B cell (primary cell): ENCODE measurements around the gene OR11G2. TPM values are rescaled to one million over a fixed set of nuclear protein-coding genes. Genes with fewer than 3 reads are reported as not detected.

Source experiments
- ATAC-seq: fragments of 200-7000 bp; cut with Tn5 transposase; one replicate; pipeline ENCODE4 v1.10.0; 2021; ENCODE audit warnings: low read depth, mild to moderate bottlenecking, moderate number of reproducible peaks, moderate library complexity
- CTCF ChIA-PET: fragments of 350-600 bp; sonication (Branson Sonifier 250); formaldehyde crosslinking; loops from one replicate; lab custom pipeline; 2021; ENCODE audit warnings: antibody characterized with exemption, inconsistent platforms; lab: Charles Lee
- POLR2A ChIA-PET: fragments of 350-600 bp; sonication (Branson Sonifier 250); formaldehyde crosslinking; loops from one replicate; lab custom pipeline; 2021; ENCODE audit warnings: antibody characterized with exemption; lab: Charles Lee
- DNase-seq: peaks from one replicate; pipeline ENCODE4 v3.0.0; 2013
- H2AFZ ChIP-seq: 2 replicates; pipeline ENCODE4 v1.6.1; 2012; ENCODE audit warnings: mild to moderate bottlenecking, low read depth, low read length; ENCODE audit not compliant: insufficient read depth, poor library complexity, severe bottlenecking
- H3K27ac ChIP-seq, 2 donors: 1 replicate in 1 of 2; 2 replicates in 1 of 2; pipeline ENCODE4 v1.5.1; 2012 to 2013; ENCODE audit warnings: low read length in 2 of 2, mild to moderate bottlenecking in 2 of 2, moderate library complexity in 1 of 2
- H3K27me3 ChIP-seq, 4 experiments: fragments of 200-600 bp in 1 of 4; sonication (generic) in 1 of 4; replicated peaks in 1 of 4; 1 replicate in 2 of 4; 2 replicates in 2 of 4; pipeline versions ENCODE4 v1.6.1 to v1.7.0; 2013 to 2016; ENCODE audit warnings: low read length in 3 of 4, mild to moderate bottlenecking in 2 of 4, mixed read lengths in 1 of 4, moderate library complexity in 1 of 4; ENCODE audit not compliant: insufficient read depth in 4 of 4, control insufficient read depth in 3 of 4; ENCODE audit errors: control extremely low read depth in 1 of 4
- H3K36me3 ChIP-seq, 2 experiments: replicated peaks in 1 of 2; 1 replicate in 1 of 2; 2 replicates in 1 of 2; pipeline versions ENCODE4 v1.6.1 to v1.7.1; 2013; ENCODE audit warnings: low read length in 1 of 2; ENCODE audit not compliant: insufficient read depth in 2 of 2, control insufficient read depth in 1 of 2; ENCODE audit errors: control extremely low read depth in 1 of 2, extremely low read depth in 1 of 2
- H3K4me1 ChIP-seq, 2 donors: fragments of 200-600 bp in 1 of 2; sonication (generic) in 1 of 2; 1 replicate in 1 of 2; 2 replicates in 1 of 2; pipeline versions ENCODE4 v1.5.1 to v1.6.1; 2013 to 2017; ENCODE audit warnings: low read length in 2 of 2; ENCODE audit not compliant: control insufficient read depth in 2 of 2, insufficient read depth in 2 of 2
- H3K4me2 ChIP-seq: replicated peaks from 2 replicates; pipeline ENCODE3; 2012; ENCODE audit warnings: mild to moderate bottlenecking, low read depth, low read length; ENCODE audit not compliant: poor library complexity, severe bottlenecking
- H3K4me3 ChIP-seq, 5 experiments: fragments of 200-600 bp in 1 of 5; sonication (generic) in 1 of 5; 1 replicate in 3 of 5; 2 replicates in 2 of 5; pipeline versions ENCODE4 v1.5.1 to v1.7.0; 2011 to 2016; ENCODE audit warnings: low read length in 4 of 5, mild to moderate bottlenecking in 4 of 5, low read depth in 2 of 5, control low read depth in 1 of 5, moderate library complexity in 1 of 5; ENCODE audit not compliant: insufficient read depth in 1 of 5; ENCODE audit errors: control extremely low read depth in 1 of 5, extremely low read depth in 1 of 5
- H3K79me2 ChIP-seq: fragments of 200-600 bp; sonication (generic); one replicate; pipeline ENCODE4 v1.6.0; 2016; ENCODE audit warnings: low read length; ENCODE audit not compliant: control insufficient read depth, insufficient read depth
- H3K9ac ChIP-seq: fragments of 200-600 bp; sonication (generic); 2 replicates; pipeline ENCODE4 v1.6.1; 2017; ENCODE audit warnings: mild to moderate bottlenecking, low read length, moderate library complexity
- H3K9me3 ChIP-seq, 3 donors: one replicate each; pipeline versions ENCODE4 v1.6.1 to v1.7.1; 2013; ENCODE audit warnings: low read length in 2 of 3; ENCODE audit not compliant: control insufficient read depth in 2 of 3, insufficient read depth in 1 of 3; ENCODE audit errors: control extremely low read depth in 1 of 3
- H4K20me1 ChIP-seq: 2 replicates; pipeline ENCODE4 v1.6.0; 2012; ENCODE audit warnings: mild to moderate bottlenecking, low read length; ENCODE audit not compliant: insufficient read depth, control insufficient read depth, poor library complexity, severe bottlenecking
- H3K27ac Mint-ChIP-seq: one replicate; pipeline ENCODE4 v1.8.0; 2021; ENCODE audit warnings: mixed read lengths
- H3K27me3 Mint-ChIP-seq: one replicate; pipeline ENCODE4 v1.8.0; 2021; ENCODE audit warnings: mixed read lengths
- H3K4me1 Mint-ChIP-seq: one replicate; pipeline ENCODE4 v1.8.0; 2021; ENCODE audit warnings: mixed read lengths
- H3K4me3 Mint-ChIP-seq: one replicate; pipeline ENCODE4 v1.8.0; 2021; ENCODE audit warnings: mixed read lengths
- H3K9me3 Mint-ChIP-seq: one replicate; pipeline ENCODE4 v1.8.0; 2022; ENCODE audit warnings: mixed read lengths; ENCODE audit not compliant: insufficient read depth
- CTCF ChIP-seq: fragments of 200-600 bp; IDR thresholded peaks from one replicate; pipeline ENCODE4 v1.8.0; 2022; ENCODE audit warnings: antibody characterized with exemption, mild to moderate bottlenecking
- EZH2 ChIP-seq: IDR thresholded peaks from 2 replicates; pipeline ENCODE4 v1.6.1; 2012; ENCODE audit warnings: borderline replicate concordance, low read depth, mild to moderate bottlenecking, moderate library complexity, low read length; ENCODE audit not compliant: insufficient read depth, poor library complexity, severe bottlenecking
- WGBS: methylation state at CpG from one replicate; pipeline ENCODE4 v1.1.5; 2013; ENCODE audit warnings: missing lambda C conversion rate; ENCODE audit not compliant: insufficient coverage; 5-methylcytosine and 5-hydroxymethylcytosine counted together
- intact Hi-C: fragments of 100-400 bp; cut with micrococcal nuclease; formaldehyde crosslinking; loops from one replicate; pipeline ENCODE4 v1.10.0; 2022
- polyA plus RNA-seq: library from polyadenylated mRNA; depleted of rRNA; stranded (reverse); fragments of >200 nt; gene quantifications from 2 replicates; pipeline ENCODE4 v1.2.3, GENCODE V29; 2012
- total RNA-seq, 2 donors: library from RNA; stranded (reverse); fragments of 120-200 nt in 1 of 2; gene quantifications; 1 replicate in 1 of 2; 2 replicates in 1 of 2; pipeline versions ENCODE4 v1.2.3 to v1.2.4, GENCODE V29; 2013 to 2022

Gene OR11G2
- total and polyA plus RNA-seq, 2 donors (not counting 1 experiment from before 2014, with no cell fraction given) = not detected

DNA sequence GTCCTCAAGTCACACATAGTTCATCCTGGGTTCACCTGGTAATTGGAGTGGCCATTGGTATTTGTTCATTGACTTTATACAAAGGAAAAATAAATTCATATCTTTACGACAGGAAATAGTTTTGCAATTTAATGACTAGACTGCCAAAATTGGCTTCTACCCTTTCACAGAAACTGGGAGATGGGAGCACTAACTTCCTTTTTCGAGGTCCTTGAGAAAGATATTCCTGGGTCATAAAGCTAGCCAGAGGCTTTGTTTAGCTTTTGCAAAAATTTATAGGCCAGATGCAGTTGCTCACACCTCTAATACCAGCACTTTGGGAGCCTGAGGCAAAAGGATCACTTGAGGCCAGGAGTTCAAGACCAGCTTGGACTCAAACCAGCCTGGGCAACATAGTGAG is 10.2 kb upstream of the OR11G2 start:
- intact Hi-C loops = no loop called here
- no peak for DNase-seq

DNA sequence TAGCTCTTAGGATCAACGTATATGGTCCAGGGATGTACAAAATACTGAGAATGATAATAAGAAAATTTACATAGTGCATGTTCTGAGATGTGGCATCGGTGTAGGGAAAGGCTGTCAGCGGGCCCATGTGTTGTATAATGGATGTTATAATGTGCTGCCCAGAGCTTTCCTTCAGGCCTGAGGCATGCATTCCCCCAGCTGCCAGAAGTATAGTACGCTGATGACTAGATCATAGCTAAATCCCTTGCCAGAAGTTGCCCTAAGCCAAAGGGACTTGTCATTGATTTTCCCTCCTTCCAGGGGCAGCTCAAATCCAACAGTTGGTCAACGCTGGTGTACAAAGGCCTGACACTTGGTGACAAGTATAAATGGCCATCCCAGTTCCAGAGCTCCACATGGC is 6.5 kb upstream of the OR11G2 start:
- H3K4me1 ChIP-seq = no peaks in the 10 kb centered on the region
- no peak overlapping the region for H3K4me3 Mint-ChIP-seq
- no peaks in the 10 kb centered on the region for H3K36me3 ChIP-seq
- H3K79me2 ChIP-seq = no peaks in the 10 kb centered on the region
- 77% methylated on average over 5 of the region's 5 CpGs for WGBS
- CTCF ChIA-PET = no interaction called here
- H3K27me3 ChIP-seq = no peaks in the 10 kb centered on the region
- H3K9me3 ChIP-seq = no peaks in the 10 kb centered on the region
- no peaks in the 10 kb centered on the region for H3K9me3 Mint-ChIP-seq
- peaks cover 24% of the 10 kb centered on the region for H3K27me3 Mint-ChIP-seq
- peaks cover 1% of the 10 kb centered on the region for H3K4me1 Mint-ChIP-seq
- H4K20me1 ChIP-seq = no peaks in the 10 kb centered on the region
- DNase-seq = no peak
- H3K27ac Mint-ChIP-seq = no peak overlapping the region
- intact Hi-C loops = no loop called here
- no peak for TF ChIP-seq CTCF
- no peak for TF ChIP-seq EZH2
- H3K4me2 ChIP-seq = no peak overlapping the region
- H2AFZ ChIP-seq = no peak overlapping the region
- H3K27ac ChIP-seq = no peak overlapping the region
- no peak overlapping the region for H3K9ac ChIP-seq
- ATAC-seq = no peak
- H3K4me3 ChIP-seq = no peak overlapping the region
- POLR2A ChIA-PET = no interaction called here

More for the DNA sequence above, 10.2 kb upstream of the OR11G2 start:
- H3K4me1 ChIP-seq = no peaks in the 10 kb centered on the region
- Mint-ChIP-seq H3K4me3 (no peak overlapping the region), H3K27me3 (peaks cover 16% of the 10 kb centered on the region), H3K4me1 (peaks cover 2% of the 10 kb centered on the region), H3K9me3 (peaks cover 2% of the 10 kb centered on the region), H3K27ac (no peak overlapping the region)
- no peak for TF ChIP-seq CTCF
- no peaks in the 10 kb centered on the region for H3K79me2 ChIP-seq
- H3K4me2 ChIP-seq = no peak overlapping the region
- no peaks in the 10 kb centered on the region for H4K20me1 ChIP-seq
- no peak overlapping the region for H2AFZ ChIP-seq
- H3K36me3 ChIP-seq = no peaks in the 10 kb centered on the region
- H3K27ac ChIP-seq = no peak overlapping the region
- POLR2A ChIA-PET = no interaction called here
- CTCF ChIA-PET = no interaction called here
- no peaks in the 10 kb centered on the region for H3K27me3 ChIP-seq
- ATAC-seq = no peak
- 100% methylated on average over 1 of the region's 2 CpGs for WGBS
- no peaks in the 10 kb centered on the region for H3K9me3 ChIP-seq
- no peak overlapping the region for H3K4me3 ChIP-seq
- no peak overlapping the region for H3K9ac ChIP-seq
